Erythroblast (primary cell): ENCODE data around the gene KRTAP10-8.

Source experiments
- GATA1 ChIP-seq: IDR thresholded peaks from 2 replicates; pipeline ENCODE4 v1.6.1; 2011; ENCODE audit warnings: low read depth, mild to moderate bottlenecking, control low read depth, low read length, moderate library complexity
- POLR2A ChIP-seq: IDR thresholded peaks from 2 replicates; pipeline ENCODE4 v1.6.1; 2011; ENCODE audit warnings: mild to moderate bottlenecking, low read length

DNA sequence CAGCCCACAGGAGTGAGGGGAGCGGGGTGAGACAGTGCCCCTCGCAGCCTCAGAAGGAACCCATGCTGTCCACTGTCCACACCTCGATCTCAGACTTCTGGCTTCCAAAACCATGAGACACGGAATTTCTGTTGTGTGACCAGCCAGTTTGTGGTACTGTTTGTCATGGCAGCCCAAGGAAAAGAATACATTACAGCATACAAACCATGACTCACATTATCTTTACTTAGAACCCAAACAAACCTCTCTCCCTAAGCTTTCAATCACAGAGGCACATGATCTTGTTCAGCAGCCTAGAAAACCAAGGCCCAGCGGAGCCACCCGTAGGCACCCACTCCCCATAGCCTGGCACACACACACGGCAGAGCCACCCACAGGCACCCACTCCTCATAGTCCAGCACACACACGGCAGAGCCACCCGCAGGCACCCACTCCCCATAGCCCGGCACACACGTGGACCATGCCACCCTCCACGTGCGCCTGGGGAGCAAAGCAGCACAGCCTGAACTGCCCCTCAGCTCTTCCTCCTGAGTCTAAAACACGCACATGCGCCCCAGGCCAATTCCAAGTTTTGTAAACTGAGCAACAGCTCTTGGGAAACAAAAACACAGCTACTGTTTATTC lies 38.8 kb upstream of the KRTAP10-8 start:
- TF ChIP-seq POLR2A (no peak), GATA1 (no peak)
